ENCODE data around the gene PYDC2. TPM values are rescaled to one million over a fixed set of nuclear protein-coding genes. Genes with fewer than 3 reads are reported as not detected.

PYDC2 gene
- total and polyA plus RNA-seq, 2 experiments from 2014 or later = not detected

DNA sequence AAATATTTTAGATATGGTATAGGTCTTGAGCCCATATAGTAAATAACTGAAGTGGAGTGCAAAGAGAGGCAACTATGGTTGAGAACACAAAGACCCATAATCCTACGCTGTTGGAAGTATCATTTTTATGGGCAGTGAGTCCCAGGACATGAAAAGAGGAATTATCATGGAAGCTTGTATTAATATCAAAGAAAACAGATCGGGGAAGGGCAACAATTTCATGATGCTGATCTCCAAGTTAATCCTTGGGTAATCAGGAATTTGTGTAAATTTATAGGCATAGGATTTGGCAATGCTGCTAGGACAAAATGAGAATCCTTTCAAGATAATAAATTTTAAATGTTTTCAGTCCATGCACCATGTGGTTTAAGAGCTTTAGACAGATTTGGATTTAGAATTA, 40.2 kb upstream of the PYDC2 start:
- Histone ChIP-seq H3K9me3 (ENCODE audit: low read depth) (no peaks in the 10 kb centered on the region), H3K27me3 (no peaks in the 10 kb centered on the region), H3K4me1 (ENCODE audit: low read depth) (peaks cover 4% of the 10 kb centered on the region), H3K36me3 (no peaks in the 10 kb centered on the region), H3K27ac (no peak overlapping the region), H3K4me3 (no peak overlapping the region)
- TF ChIP-seq CTCF (IDR thresholded peaks at IDR 0.05; ENCODE audit: low read depth, low read length) = no peak
- no peak for DNase-seq (ENCODE audit: low read depth in 1 of 2, low spot score in 1 of 2)

DNA sequence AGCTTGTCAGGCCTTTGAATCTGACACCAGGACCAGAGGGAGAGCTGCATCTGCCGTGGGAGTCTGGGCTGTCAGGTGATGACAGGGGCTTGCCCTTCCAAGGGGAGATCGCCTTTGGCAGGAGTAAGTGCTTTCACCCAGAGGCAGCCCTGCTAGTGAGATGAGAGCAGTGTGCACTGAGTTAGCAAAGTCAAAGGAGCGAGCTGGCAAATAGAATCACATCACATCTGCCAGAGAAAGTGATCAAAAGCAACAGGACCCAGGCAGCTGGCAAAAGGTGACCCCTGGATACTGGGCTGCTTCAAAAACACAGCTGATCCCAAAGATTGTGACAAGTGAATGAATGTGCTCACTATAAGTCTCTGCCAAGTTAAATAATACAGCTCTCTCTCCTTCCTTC, 36.1 kb upstream of the PYDC2 start:
- TF ChIP-seq CTCF (IDR thresholded peaks at IDR 0.05; ENCODE audit: low read depth, low read length) = no peak
- Histone ChIP-seq H3K4me1 (ENCODE audit: low read depth) (peaks cover 4% of the 10 kb centered on the region), H3K27ac (no peak overlapping the region), H3K9me3 (ENCODE audit: low read depth) (no peaks in the 10 kb centered on the region), H3K27me3 (no peaks in the 10 kb centered on the region), H3K4me3 (no peak overlapping the region), H3K36me3 (no peaks in the 10 kb centered on the region)
- peak in 1 of 2 donors; percentile 51 for DNase-seq (ENCODE audit: low read depth in 1 of 2, low spot score in 1 of 2)

DNA sequence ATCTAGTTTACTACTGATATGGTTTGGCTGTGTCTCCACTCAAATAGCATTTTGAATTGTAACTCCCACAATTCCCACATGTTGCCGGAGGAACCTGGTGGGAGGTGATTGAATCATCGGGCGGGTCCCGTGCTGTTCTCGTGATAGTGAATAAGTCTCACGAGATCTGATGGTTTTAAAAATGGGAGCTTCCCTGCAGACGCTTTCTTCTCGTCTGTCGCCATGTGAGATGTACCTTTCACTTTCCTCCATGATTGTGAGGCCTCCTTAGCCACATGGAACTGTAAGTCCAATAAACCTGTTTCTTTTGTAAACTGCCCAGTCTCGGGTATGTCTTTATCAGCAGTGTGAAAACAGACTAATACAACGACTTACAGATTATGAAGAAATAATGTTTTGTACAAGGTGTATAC, 35.6 kb upstream of the PYDC2 start:
- Histone ChIP-seq H3K4me1 (ENCODE audit: low read depth) (peaks cover 9% of the 10 kb centered on the region), H3K27me3 (no peaks in the 10 kb centered on the region), H3K36me3 (no peaks in the 10 kb centered on the region), H3K9me3 (ENCODE audit: low read depth) (no peaks in the 10 kb centered on the region), H3K4me3 (no peak overlapping the region), H3K27ac (no peak overlapping the region)
- no peak for TF ChIP-seq CTCF (IDR thresholded peaks at IDR 0.05; ENCODE audit: low read depth, low read length)
- DNase-seq (ENCODE audit: low read depth in 1 of 2, low spot score in 1 of 2) = peak in 1 of 2 donors; percentile 13

- no peak overlapping the region for H3K27ac ChIP-seq
- no peak for TF ChIP-seq CTCF (IDR thresholded peaks at IDR 0.05; ENCODE audit: low read depth, low read length)
Observed at GRCh38 chr3:191426311-191426710, 34.7 kb upstream of the PYDC2 start.

DNA sequence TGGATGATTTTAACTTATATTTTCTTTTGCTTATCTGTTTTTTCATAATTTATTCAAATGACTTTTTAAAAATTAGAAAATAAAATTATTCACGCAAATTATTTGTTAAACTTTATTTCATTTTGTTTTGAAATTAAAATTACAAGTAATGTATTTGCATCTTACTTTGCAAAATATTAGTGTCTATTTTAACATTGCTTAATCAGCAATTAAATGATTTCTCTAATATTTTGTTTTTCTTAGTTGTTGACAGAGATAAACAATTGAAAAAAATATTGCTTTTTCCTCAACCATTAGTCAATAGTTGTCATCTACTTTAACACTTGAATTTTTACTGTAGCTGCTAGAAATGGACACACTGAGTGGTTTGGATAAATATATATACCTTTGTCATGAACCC, 32.8 kb upstream of the PYDC2 start:
- Histone ChIP-seq H3K27me3 (no peaks in the 10 kb centered on the region), H3K27ac (no peak overlapping the region), H3K9me3 (ENCODE audit: low read depth) (no peaks in the 10 kb centered on the region), H3K4me1 (ENCODE audit: low read depth) (peaks cover 9% of the 10 kb centered on the region), H3K4me3 (no peak overlapping the region), H3K36me3 (no peaks in the 10 kb centered on the region)
- no peak for TF ChIP-seq CTCF (IDR thresholded peaks at IDR 0.05; ENCODE audit: low read depth, low read length)
- DNase-seq (ENCODE audit: low read depth in 1 of 2, low spot score in 1 of 2) = no peak

More at GRCh38 chr3:191426311-191426710, 34.7 kb upstream of the PYDC2 start:
- no peaks in the 10 kb centered on the region for H3K27me3 ChIP-seq
- DNase-seq (ENCODE audit: low read depth in 1 of 2, low spot score in 1 of 2) = no peak
- peaks cover 9% of the 10 kb centered on the region for H3K4me1 ChIP-seq (ENCODE audit: low read depth)
- H3K9me3 ChIP-seq (ENCODE audit: low read depth) = no peaks in the 10 kb centered on the region
- H3K4me3 ChIP-seq = no peak overlapping the region
- no peaks in the 10 kb centered on the region for H3K36me3 ChIP-seq

- no peaks in the 10 kb centered on the region for H3K9me3 ChIP-seq (ENCODE audit: low read depth)
- H3K36me3 ChIP-seq = no peaks in the 10 kb centered on the region
Observed at GRCh38 chr3:191430103-191430502, 30.9 kb upstream of the PYDC2 start.

More at GRCh38 chr3:191430103-191430502, 30.9 kb upstream of the PYDC2 start:
- no peak overlapping the region for H3K27ac ChIP-seq
- peaks cover 7% of the 10 kb centered on the region for H3K4me1 ChIP-seq (ENCODE audit: low read depth)
- no peak overlapping the region for H3K4me3 ChIP-seq
- H3K27me3 ChIP-seq = no peaks in the 10 kb centered on the region
- no peak for TF ChIP-seq CTCF (IDR thresholded peaks at IDR 0.05; ENCODE audit: low read depth, low read length)
- DNase-seq (ENCODE audit: low read depth in 1 of 2, low spot score in 1 of 2) = no peak

Data from cardiac muscle cell (in vitro differentiated cells and primary cell).